ENCODE results near the gene TNFSF8. TPM values are rescaled to one million over a fixed set of nuclear protein-coding genes. Genes with fewer than 3 reads are reported as not detected.

TNFSF8 gene
- polyA plus RNA-seq, 1 donor from 2014 or later, result not detected

- Histone ChIP-seq H3K4me2 (ENCODE audit: low read length) (no peak overlapping the region), H3K79me2 (replicated peaks; ENCODE audit: insufficient read depth, low read length) (no peaks in the 10 kb centered on the region), H3K9me3 (ENCODE audit: low read length) (no peaks in the 10 kb centered on the region), H3K36me3 (ENCODE audit: insufficient read depth, low read length) (no peaks in the 10 kb centered on the region), H3K9ac (ENCODE audit: low read length) (no peak overlapping the region), H3K9me2 (ENCODE audit: insufficient read depth, low read length) (no peaks in the 10 kb centered on the region), H3F3A (ENCODE audit: insufficient read depth, low read length, poor library complexity, severe bottlenecking) (no peaks in the 10 kb centered on the region), H4K20me1 (ENCODE audit: insufficient read depth) (no peaks in the 10 kb centered on the region), H3K27ac (ENCODE audit: low read length) (no peak overlapping the region), H3K4me3 (ENCODE audit: low read length) (no peak overlapping the region), H2AFZ (ENCODE audit: low read depth, low read length) (no peak overlapping the region), H3K27me3 (ENCODE audit: insufficient read depth, low read depth, low read length) (no peaks in the 10 kb centered on the region)
- no peak for TF ChIP-seq REST (IDR thresholded peaks at IDR 0.05; ENCODE audit: borderline replicate concordance)
- no peak for TF ChIP-seq CTCF (IDR thresholded peaks at IDR 0.05; ENCODE audit: poor library complexity, severe bottlenecking)
- TF ChIP-seq POLR2AphosphoS5 (IDR thresholded peaks at IDR 0.05), result no peak
- no peak for TF ChIP-seq EP300 (conservative IDR thresholded peaks at IDR 0.05; ENCODE audit: poor library complexity, severe bottlenecking)
Measured at GRCh38 chr9:114856942-114857315, 73.5 kb downstream of the TNFSF8 start.

- no peak overlapping the region for H3K9ac ChIP-seq (ENCODE audit: low read length)
- H3K27me3 ChIP-seq (ENCODE audit: insufficient read depth, low read depth, low read length), result no peaks in the 10 kb centered on the region
- no peaks in the 10 kb centered on the region for H3K79me2 ChIP-seq (replicated peaks; ENCODE audit: insufficient read depth, low read length)
- no peaks in the 10 kb centered on the region for H3K9me2 ChIP-seq (ENCODE audit: insufficient read depth, low read length)
- H3F3A ChIP-seq (ENCODE audit: insufficient read depth, low read length, poor library complexity, severe bottlenecking), result no peaks in the 10 kb centered on the region
- H4K20me1 ChIP-seq (ENCODE audit: insufficient read depth), result no peaks in the 10 kb centered on the region
- no peak overlapping the region for H3K4me2 ChIP-seq (ENCODE audit: low read length)
- TF ChIP-seq RAD21 (conservative IDR thresholded peaks at IDR 0.05) (no peak), CTCF (IDR thresholded peaks at IDR 0.05; ENCODE audit: poor library complexity, severe bottlenecking) (no peak), MXI1 (conservative IDR thresholded peaks at IDR 0.05; ENCODE audit: poor library complexity, severe bottlenecking) (no peak), REST (IDR thresholded peaks at IDR 0.05; ENCODE audit: borderline replicate concordance) (no peak), EZH2 (IDR thresholded peaks at IDR 0.05; ENCODE audit: borderline replicate concordance, insufficient read depth, low read length, poor library complexity, severe bottlenecking) (no peak), SMC3 (conservative IDR thresholded peaks at IDR 0.05; ENCODE audit: poor library complexity) (no peak), POLR2AphosphoS5 (IDR thresholded peaks at IDR 0.05) (no peak), TAF1 (IDR thresholded peaks at IDR 0.05; ENCODE audit: low read depth) (no peak), EP300 (conservative IDR thresholded peaks at IDR 0.05; ENCODE audit: poor library complexity, severe bottlenecking) (no peak)
- H3K4me3 ChIP-seq (ENCODE audit: low read length), result no peak overlapping the region
- no peak overlapping the region for H3K27ac ChIP-seq (ENCODE audit: low read length)
- H3K36me3 ChIP-seq (ENCODE audit: insufficient read depth, low read length), result no peaks in the 10 kb centered on the region
- no peak overlapping the region for H2AFZ ChIP-seq (ENCODE audit: low read depth, low read length)
- H3K9me3 ChIP-seq (ENCODE audit: low read length), result no peaks in the 10 kb centered on the region
Measured at GRCh38 chr9:114856215-114856941, 74.0 kb downstream of the TNFSF8 start.

Data from neural cell (in vitro differentiated cells).